ENCODE measurements around the gene HSD3B1.
A peak's percentile ranks its signal among the peaks of the same experiment; 100 is the strongest.
"Not testable (repeated sequence)": the region's sequence is repeated elsewhere in the genome, so short reads cannot be mapped to it uniquely, and the experiment has no call there.

Gene HSD3B1

GRCh38 chr1:119554183-119554582, 47.2 kb downstream of the HSD3B1 start:
- peak; percentile 77 for DNase-seq

DNA sequence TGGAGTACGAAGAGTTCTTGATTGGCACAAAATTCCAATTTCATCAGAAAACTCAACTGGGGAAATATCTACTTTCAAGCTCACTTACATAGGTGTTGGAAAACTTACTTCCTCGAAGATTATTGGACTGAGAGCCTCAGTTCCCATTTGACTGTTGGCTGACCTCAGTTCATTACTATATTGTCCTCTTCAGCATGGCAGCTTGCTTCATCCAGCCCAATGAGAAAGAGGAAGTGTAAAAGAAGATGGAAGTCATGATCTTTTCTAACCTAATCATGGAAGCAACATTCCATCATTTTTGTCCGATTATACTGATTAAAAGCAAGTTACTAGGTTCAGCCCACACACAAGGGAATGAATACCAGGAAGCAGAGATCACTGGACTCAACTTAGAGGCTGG, 49.4 kb downstream of the HSD3B1 start:
- no peak for DNase-seq

DNA sequence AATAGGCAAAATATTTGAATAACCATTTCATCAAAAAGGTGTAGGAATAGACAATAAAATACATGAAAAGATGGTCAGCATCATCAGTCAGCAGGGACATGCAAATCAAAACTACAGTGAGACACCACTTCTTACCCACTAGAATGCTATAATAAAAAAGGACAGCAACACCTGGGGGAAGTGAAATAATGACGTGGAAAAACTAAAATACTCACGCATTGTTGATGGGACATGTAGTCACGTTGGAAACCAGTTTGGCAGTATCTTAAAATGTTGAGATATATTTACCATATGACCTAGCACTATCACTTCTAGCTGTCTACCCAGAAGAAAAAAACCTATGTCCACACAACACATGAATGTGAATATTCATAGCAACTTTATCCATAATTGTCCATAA, 53.4 kb downstream of the HSD3B1 start:
- not testable (repeated sequence) for DNase-seq

- DNase-seq, result no peak
Observed at GRCh38 chr1:119564548-119564947, 57.5 kb downstream of the HSD3B1 start.
